Adrenal gland (tissue), 5 donors: ENCODE measurements around the gene TTLL11.

Source experiments
- POLR2A ChIP-seq, 2 donors: fragments of 450-650 bp; IDR thresholded peaks; one replicate each; pipeline ENCODE4 v1.6.1; 2017; ENCODE audit warnings: antibody characterized with exemption in 2 of 2, mild to moderate bottlenecking in 2 of 2, moderate library complexity in 1 of 2
- TF ChIP-seq, protein P1 (sequence below), 6 experiments: fragments of 450-650 bp in 4 of 6; fragments of 200-600 bp in 2 of 6; sonication (generic) in 1 of 6; IDR thresholded peaks; 1 replicate in 5 of 6; 2 replicates in 1 of 6; pipeline versions ENCODE4 v1.5.1 to v1.8.0; 2016 to 2021; ENCODE audit warnings: antibody characterized with exemption in 6 of 6, mild to moderate bottlenecking in 2 of 6, moderate library complexity in 1 of 6
- donor health status: DM: no; HTN: no; CAD: no.

GRCh38 chr9:122124528-122124927 is 31.4 kb upstream of the TTLL11 start:
- TF ChIP-seq, protein P1, sequence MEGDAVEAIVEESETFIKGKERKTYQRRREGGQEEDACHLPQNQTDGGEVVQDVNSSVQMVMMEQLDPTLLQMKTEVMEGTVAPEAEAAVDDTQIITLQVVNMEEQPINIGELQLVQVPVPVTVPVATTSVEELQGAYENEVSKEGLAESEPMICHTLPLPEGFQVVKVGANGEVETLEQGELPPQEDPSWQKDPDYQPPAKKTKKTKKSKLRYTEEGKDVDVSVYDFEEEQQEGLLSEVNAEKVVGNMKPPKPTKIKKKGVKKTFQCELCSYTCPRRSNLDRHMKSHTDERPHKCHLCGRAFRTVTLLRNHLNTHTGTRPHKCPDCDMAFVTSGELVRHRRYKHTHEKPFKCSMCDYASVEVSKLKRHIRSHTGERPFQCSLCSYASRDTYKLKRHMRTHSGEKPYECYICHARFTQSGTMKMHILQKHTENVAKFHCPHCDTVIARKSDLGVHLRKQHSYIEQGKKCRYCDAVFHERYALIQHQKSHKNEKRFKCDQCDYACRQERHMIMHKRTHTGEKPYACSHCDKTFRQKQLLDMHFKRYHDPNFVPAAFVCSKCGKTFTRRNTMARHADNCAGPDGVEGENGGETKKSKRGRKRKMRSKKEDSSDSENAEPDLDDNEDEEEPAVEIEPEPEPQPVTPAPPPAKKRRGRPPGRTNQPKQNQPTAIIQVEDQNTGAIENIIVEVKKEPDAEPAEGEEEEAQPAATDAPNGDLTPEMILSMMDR (IDR thresholded peaks at IDR 0.05) = no peak
- TF ChIP-seq POLR2A (IDR thresholded peaks at IDR 0.05) = no peak
